HuH-7 (cell line): ENCODE data around the gene CPPED1.
"Not testable (repeated sequence)": the region's sequence is repeated elsewhere in the genome, so short reads cannot be mapped to it uniquely, and the experiment has no call there.

Experiments
- DNase-seq: peaks from one replicate; pipeline ENCODE4 v3.0.0; 2011; ENCODE audit warnings: low spot score

Gene CPPED1

GRCh38 chr16:12801511-12802042 is 2.1 kb downstream of the CPPED1 start:
- DNase-seq = no peak

DNA sequence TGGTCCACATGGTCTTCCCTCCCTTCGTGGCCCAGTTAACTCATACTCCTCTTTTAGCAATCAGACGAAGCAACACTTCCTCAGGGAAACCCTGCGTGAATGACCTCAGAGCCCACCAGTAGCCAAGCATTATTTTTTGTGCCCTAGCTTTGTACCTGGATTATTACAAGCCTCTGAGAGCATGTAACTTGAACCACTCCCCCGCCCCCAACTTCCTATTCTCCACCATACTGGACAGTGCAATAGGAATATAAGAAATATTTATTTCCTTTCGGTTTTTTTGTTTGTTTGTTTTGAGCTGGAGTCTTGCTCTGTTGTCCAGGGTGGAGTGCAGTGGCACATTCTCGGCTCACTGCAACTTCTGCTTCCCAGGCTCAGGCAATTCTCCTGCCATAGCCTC is 2.9 kb downstream of the CPPED1 start:
- DNase-seq = no peak

GRCh38 chr16:12799996-12800395 is 3.7 kb downstream of the CPPED1 start:
- DNase-seq = not testable (repeated sequence)

DNA sequence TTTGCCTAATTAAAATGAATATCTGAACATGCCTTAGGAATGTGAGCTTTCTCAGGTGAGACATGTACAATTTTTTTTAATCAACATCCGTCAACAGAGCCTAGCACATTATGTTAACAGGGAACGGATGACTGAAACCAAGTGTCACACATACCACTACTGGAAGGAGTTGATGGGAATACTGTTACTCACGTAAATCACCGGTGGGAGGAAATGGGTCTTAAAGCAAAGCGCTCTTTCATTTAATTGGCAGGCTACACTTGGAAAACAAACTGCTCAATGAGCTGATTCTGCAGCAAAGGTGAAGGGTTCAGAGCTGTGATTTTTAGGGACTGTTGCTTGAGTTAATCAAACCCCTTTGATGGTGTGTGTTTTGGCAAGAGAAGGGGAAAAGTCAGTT is 4.8 kb downstream of the CPPED1 start:
- no peak for DNase-seq

DNA sequence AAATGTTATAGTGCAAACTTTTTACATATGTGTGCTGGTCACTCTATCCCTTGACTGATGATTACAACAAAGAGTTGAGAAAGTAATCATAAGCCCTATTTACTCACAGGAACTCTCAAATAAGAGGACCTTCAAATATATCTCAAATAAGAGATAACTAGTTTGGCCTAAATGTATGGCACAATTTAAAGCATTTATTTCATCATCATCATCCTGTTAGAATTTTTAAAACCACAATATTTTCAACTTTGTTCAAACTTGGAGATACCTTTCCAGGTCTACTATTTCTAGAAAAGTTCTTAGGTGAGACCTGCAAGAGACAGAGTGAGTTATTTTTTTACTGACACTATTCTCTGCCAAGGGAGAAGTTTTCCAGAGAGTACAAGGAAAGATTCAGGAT is 5.5 kb downstream of the CPPED1 start:
- DNase-seq = no peak

GRCh38 chr16:12796498-12796897 is 7.2 kb downstream of the CPPED1 start:
- no peak for DNase-seq

DNA sequence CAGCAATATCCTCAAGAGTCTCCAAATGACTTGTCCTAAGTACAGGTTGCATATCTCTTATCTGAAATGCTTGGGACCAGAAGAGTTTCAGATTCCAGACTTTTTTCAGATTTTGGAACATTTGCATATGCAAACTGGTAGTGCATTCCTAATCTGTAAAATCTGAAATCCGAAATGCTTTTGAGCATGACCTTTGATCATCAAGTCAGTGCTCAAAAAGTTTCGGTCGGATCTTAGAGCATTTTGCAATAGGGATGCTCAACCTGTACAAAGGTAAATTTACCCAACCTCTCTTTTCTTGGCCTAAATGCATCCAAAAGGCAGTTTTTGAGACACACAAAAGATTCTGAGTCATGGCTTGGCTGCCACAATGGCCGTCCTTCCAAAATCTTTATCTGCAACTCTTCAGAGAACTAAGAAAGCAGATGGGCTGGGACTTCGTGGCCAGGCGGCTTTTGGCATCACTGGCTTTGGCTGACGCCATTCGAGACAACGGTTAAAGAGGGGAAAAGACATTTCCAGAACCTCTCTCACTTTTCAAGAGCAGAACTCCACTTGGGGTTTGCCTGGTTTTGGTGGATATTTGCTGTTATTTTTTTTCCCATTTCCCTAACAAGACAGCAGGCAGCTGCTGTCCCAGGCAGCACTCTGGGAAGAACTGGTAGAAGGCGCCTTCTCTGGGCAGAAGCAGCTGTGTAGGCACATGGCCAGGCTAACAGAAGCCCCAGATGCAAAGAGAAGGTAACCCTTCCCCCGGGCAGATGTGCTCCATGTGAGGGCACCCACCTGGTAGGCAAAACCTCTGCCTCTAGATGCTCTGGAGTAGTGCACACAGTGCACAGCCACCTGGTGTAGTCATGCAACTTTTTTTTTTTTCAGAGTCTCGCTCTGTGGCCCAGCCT is 8.9 kb downstream of the CPPED1 start:
- DNase-seq = no peak

GRCh38 chr16:12793865-12794240 is 9.8 kb downstream of the CPPED1 start:
- DNase-seq = no peak

GRCh38 chr16:12793120-12793864 is 10.4 kb downstream of the CPPED1 start:
- no peak for DNase-seq

DNA sequence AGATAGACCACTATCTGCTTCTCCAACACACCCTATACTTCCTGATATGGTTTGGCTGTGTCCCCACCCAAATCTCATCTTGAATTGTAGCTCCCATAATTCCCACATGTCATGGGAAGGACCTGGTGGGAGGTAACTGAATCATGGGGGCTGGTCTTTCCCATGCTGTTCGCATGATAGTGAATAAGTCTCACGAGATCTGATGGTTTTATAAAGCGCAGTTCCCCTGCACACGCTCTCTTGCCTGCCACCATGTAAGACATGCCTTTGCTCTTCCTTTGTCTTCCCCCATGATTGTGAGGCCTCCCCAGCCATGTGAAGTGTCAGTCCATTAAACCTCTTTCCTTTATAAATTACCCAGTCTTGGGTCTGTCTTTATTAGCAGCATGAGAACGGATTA is 11.2 kb downstream of the CPPED1 start:
- not testable (repeated sequence) for DNase-seq

DNA sequence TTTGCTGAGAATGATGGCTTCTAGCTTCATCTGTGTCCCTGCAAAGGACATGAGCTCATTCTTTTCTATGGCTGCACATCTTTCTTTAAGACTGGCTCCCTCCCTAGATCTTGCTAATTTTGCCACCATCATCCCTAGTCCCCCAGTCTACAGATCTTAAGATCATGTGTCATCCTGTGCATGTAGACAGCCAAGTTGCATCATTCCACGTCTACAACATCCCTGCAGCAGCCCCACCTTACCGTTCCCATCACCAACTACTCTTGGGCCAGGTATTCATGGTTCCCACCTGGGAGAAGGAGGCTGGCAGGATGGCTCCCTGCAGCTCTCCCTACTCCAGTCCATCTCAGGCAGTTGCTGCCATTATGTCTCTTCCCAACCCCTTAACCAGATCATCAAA is 12.3 kb downstream of the CPPED1 start:
- DNase-seq = no peak

DNA sequence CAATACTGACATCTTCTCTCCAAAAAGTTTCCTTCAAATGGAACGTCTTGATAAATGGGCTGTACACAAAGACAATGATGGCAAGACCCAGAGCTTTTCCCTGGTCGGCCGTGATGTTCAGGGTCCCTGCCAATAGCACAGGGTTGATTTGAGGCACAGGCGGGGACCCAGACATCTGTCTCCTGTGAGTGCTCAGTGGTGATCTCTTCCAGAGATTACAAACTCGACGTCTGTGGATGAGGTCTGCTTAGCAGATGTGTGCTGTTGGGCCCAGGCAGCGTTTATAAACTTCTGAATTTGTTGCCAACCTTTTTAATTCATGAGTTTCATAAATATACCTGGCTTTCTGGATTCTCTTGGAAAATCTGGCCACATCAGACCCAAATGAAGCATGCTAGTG is 14.9 kb downstream of the CPPED1 start:
- no peak for DNase-seq

DNA sequence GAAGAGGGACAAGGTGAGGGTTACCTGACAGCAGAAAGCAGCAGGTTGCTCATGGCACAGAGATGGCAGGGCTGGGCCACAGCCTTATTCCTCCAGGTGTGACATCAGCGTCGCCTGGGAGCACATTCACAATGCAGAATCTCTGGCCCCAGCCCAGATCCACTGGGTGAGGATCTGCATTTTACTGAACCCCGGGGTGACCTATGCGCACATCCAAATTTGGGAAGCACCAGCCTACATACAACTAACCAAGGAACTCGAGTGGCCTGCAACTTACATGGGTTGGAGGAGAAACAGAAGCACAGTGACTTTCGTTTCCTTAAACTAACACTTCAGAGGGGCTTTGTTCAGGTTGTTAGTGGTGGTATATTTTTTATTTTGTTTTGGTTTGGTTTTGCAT is 17.6 kb downstream of the CPPED1 start:
- no peak for DNase-seq

- DNase-seq = no peak
Measured at GRCh38 chr16:12784076-12784475, 19.6 kb downstream of the CPPED1 start.

- DNase-seq = no peak
Measured at GRCh38 chr16:12781777-12782176, 21.9 kb downstream of the CPPED1 start.

- DNase-seq = no peak
Measured at GRCh38 chr16:12780467-12780866, 23.2 kb downstream of the CPPED1 start.

GRCh38 chr16:12778726-12779125 is 25.0 kb downstream of the CPPED1 start:
- no peak for DNase-seq

DNA sequence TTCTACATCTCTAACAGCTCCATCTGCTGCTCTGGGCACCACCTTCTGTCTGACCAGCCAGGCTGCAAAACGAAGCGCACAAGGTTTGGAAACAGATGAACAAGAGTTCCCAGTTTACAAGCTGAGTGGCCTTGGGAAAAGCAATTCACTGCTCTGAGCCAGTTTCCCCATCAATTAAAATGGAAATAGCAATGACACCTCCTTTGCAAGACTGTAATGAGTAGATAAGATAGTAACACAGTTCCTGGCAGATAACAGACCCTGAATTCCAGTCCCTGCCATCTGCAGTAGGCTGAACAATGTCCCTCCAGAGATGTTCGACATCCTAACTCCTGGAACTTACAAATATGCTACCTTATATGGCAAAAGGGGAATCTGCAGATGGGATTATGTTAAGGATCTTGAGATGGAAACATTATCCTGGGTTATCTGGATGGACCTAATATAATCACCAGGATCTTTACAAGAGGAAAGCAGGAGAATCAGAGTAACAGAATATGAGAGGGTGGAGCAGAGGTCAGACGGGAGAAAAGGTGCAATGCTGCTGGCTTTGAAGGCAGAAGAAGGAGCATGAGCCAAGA is 27.9 kb downstream of the CPPED1 start:
- DNase-seq = no peak

DNA sequence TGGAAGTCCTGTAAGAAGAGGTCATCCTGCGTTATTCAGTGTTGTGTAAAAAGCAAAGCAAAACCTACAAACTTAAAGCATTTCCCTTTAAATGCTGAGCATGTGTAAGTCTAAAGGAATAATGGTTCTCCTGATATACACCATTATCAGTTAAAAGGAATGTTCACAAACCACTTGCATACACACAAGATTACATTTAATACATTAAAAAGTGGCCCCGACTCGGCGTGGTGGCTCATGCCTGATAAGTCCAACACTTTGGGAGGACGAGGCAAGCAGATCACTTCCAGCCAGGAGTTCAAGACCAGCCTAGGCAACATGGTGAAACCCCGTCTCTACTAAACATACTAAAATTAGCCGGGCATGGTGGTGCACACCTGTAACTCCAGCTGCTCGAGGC is 30.5 kb downstream of the CPPED1 start:
- no peak for DNase-seq

DNA sequence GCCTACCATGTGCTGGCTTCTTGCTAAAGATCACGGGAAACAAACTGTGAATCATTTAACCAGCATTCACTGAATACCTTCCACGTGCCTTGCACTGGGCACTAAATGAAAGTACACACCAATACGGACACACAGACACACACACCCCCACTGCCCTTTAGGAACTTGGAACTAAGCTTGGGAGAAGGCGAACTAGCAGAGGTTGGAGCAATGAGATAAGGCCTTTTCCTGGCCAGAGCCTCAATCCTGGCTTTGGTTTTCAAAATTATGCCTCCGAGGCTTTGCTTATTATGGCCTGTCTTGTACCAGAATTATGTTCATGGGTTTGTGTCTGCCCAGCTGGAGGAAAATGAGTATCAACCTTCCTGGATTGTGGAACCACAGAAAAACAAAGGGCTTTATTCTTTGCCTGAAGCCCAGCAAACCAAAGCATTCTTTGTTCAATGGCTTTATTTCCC is 32.3 kb downstream of the CPPED1 start:
- no peak for DNase-seq

DNA sequence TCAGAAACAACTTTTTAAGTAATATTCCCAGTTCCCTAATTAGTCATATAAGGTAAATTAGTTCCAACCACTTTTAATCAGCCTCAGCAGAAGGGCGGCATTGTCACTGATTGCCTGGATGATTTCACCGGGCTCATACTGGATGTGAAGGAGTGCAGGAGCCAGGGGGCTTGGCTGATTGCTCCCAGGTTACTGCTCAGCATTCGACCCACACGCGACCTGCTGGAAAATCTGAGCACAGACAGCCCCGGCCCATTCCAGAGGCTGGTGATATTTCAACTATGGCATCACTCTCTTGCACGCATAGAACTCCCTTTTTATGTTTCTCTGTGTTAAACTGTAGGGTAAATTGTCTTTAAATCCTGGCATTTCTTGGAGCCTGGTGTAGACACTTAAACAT is 34.2 kb downstream of the CPPED1 start:
- no peak for DNase-seq

DNA sequence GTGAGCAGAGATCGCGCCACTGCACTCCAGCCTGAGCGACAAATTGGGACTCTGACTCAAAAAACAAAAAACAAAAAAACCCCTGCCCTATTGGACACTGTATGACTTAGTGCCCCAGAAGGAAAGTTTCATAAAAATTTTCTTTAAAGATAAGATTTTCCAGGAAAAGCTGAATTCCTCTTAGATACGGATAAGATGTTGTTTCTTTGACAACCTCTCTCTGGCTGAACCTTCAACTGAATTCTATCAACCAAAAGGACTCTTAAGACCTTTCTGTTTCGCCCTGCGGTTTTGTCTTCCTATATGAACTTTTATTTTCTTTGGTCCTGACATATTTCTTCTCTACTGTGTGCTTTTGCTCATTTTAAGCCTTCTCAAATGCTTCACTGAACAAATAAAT is 35.8 kb downstream of the CPPED1 start:
- DNase-seq = no peak

- no peak for DNase-seq
Measured at GRCh38 chr16:12766853-12767252, 36.8 kb downstream of the CPPED1 start.
